ENCODE results near the gene FSCN2. TPM values are rescaled to one million over a fixed set of nuclear protein-coding genes. Genes with fewer than 3 reads are reported as not detected.

Gene FSCN2
- total and polyA plus RNA-seq, 10 of the 15 experiments (the other 5 are each of a cell fraction or from before 2014, with no cell fraction given) = 0.12 to 2.1 (median 0.65) TPM; not detected in 3

- intact Hi-C loops (cut with micrococcal nuclease; ENCODE audit: unreplicated experiment) (no loop called here), in situ Hi-C loops (cut with MboI) (no loop called here)
- POLR2A ChIA-PET = no interaction called here
- Histone ChIP-seq H3K4me3 (no peak overlapping the region), H3K36me3 (ENCODE audit: control insufficient read depth in 2 of 2, insufficient read depth in 2 of 2, low read length in 1 of 2) (peaks cover 14 to 36% of the 10 kb centered on the region in 2 experiments; a peak in 3 of 4 replicates), H3K4me1 (ENCODE audit: control insufficient read depth, insufficient read depth, low read length) (peaks cover 4% of the 10 kb centered on the region; the same call in 1 of the 2 replicates), H3K9me3 (replicated peaks; ENCODE audit: control insufficient read depth, insufficient read depth, low read length) (no peaks in the 10 kb centered on the region), H4K20me1 (ENCODE audit: control insufficient read depth, insufficient read depth) (no peaks in the 10 kb centered on the region), H3K27ac (ENCODE audit: control insufficient read depth, insufficient read depth) (no peak overlapping the region), H3K9ac (ENCODE audit: control insufficient read depth, insufficient read depth, low read length) (no peak overlapping the region), H2AFZ (ENCODE audit: control insufficient read depth, low read depth, low read length) (no peak overlapping the region), H3K79me2 (ENCODE audit: control insufficient read depth, insufficient read depth, low read length) (peaks cover 24% of the 10 kb centered on the region), H3K4me2 (ENCODE audit: control insufficient read depth, insufficient read depth) (no peak overlapping the region), H3K27me3 (replicated peaks in 1 of 2; ENCODE audit: control insufficient read depth in 2 of 2, insufficient read depth in 2 of 2, low read length in 1 of 2) (no peaks in the 10 kb centered on the region)
- FAIRE-seq (no peak), DNase-seq (ENCODE audit: low read depth, low spot score) (no peak), ATAC-seq (no peak)
- CTCF ChIA-PET = no interaction called here
- RAD21 ChIA-PET (ENCODE audit: unreplicated experiment) = no interaction called here
- WGBS (ENCODE audit: insufficient coverage, insufficient replicate concordance, low lambda C conversion rate, missing lambda C conversion rate) = 85% methylated on average over 14 of the region's 14 CpGs
- SMC1A ChIA-PET (ENCODE audit: uncharacterized antibody, unreplicated experiment) = no interaction called here
- BruUV-seq (replicated peaks) = no TSS peak
- TF ChIP-seq HDAC6 (IDR thresholded peaks at IDR 0.05; ENCODE audit: unreplicated experiment) = no peak
Observed at GRCh38 chr17:81547614-81547982, 19.4 kb downstream of the FSCN2 start.

GRCh38 chr17:81549031-81549557 is 20.9 kb downstream of the FSCN2 start:
- 93% methylated on average over 13 of the region's 16 CpGs for WGBS (ENCODE audit: insufficient coverage, insufficient replicate concordance, low lambda C conversion rate, missing lambda C conversion rate)
- Histone ChIP-seq H3K27ac (ENCODE audit: control insufficient read depth, insufficient read depth) (no peak overlapping the region), H3K79me2 (ENCODE audit: control insufficient read depth, insufficient read depth, low read length) (peaks cover 24% of the 10 kb centered on the region), H3K4me2 (ENCODE audit: control insufficient read depth, insufficient read depth) (no peak overlapping the region), H3K4me3 (no peak overlapping the region), H3K9ac (ENCODE audit: control insufficient read depth, insufficient read depth, low read length) (no peak overlapping the region), H3K36me3 (ENCODE audit: control insufficient read depth in 2 of 2, insufficient read depth in 2 of 2, low read length in 1 of 2) (peaks cover 14 to 30% of the 10 kb centered on the region in 2 experiments; a peak in 3 of 4 replicates), H3K27me3 (replicated peaks in 1 of 2; ENCODE audit: control insufficient read depth in 2 of 2, insufficient read depth in 2 of 2, low read length in 1 of 2) (no peaks in the 10 kb centered on the region), H2AFZ (ENCODE audit: control insufficient read depth, low read depth, low read length) (no peak overlapping the region), H4K20me1 (ENCODE audit: control insufficient read depth, insufficient read depth) (no peaks in the 10 kb centered on the region), H3K9me3 (replicated peaks; ENCODE audit: control insufficient read depth, insufficient read depth, low read length) (no peaks in the 10 kb centered on the region), H3K4me1 (ENCODE audit: control insufficient read depth, insufficient read depth, low read length) (peaks cover 11% of the 10 kb centered on the region)
- RAD21 ChIA-PET (ENCODE audit: unreplicated experiment) = no interaction called here
- POLR2A ChIA-PET = no interaction called here
- in situ Hi-C loops (cut with MboI) = no loop called here
- DNase-seq (ENCODE audit: low read depth, low spot score) (no peak), FAIRE-seq (no peak), ATAC-seq (no peak)
- TF ChIP-seq MXI1 (IDR thresholded peaks at IDR 0.05; ENCODE audit: low read depth, low read length) (no peak), IKZF1 (conservative IDR thresholded peaks at IDR 0.05) (no peak), MYC (IDR thresholded peaks at IDR 0.05; ENCODE audit: insufficient read depth, insufficient read length, insufficient replicate concordance, low read length, severe bottlenecking) (no peak), KLF5 (IDR thresholded peaks at IDR 0.05; ENCODE audit: partially characterized antibody) (no peak), TCF12 (IDR thresholded peaks at IDR 0.05; ENCODE audit: low read depth, low read length) (no peak), E2F8 (IDR thresholded peaks at IDR 0.05; ENCODE audit: low read depth, partially characterized antibody) (no peak), HDGF (IDR thresholded peaks at IDR 0.05) (no peak), MEF2B (IDR thresholded peaks at IDR 0.05; ENCODE audit: partially characterized antibody, poor library complexity, severe bottlenecking) (no peak), NFXL1 (IDR thresholded peaks at IDR 0.05; ENCODE audit: borderline replicate concordance) (no peak), ZNF217 (IDR thresholded peaks at IDR 0.05) (no peak)
- CTCF ChIA-PET = interaction anchor here (1.5 kb wide), 1 partner anchor 52 kb away, joined by 4 read pairs; no protein-coding TSS in a partner anchor
- SMC1A ChIA-PET (ENCODE audit: uncharacterized antibody, unreplicated experiment) = no interaction called here
- no TSS peak for BruUV-seq (replicated peaks)
- intact Hi-C loops (cut with micrococcal nuclease; ENCODE audit: unreplicated experiment) = no loop called here

Measured in GM12878 (cell line).